Activated naive CD4-positive, alpha-beta T cell treated with anti-CD3 and anti-CD28 coated beads, Interleukin-2, amount 50 U/mL, for 72 hours (primary cell): ENCODE measurements around the gene ZMAT3. TPM values are rescaled to one million over a fixed set of nuclear protein-coding genes. Genes with fewer than 3 reads are reported as not detected.
A peak's percentile ranks its signal among the peaks of the same experiment; 100 is the strongest.
"Not testable (repeated sequence)": the region's sequence is repeated elsewhere in the genome, so short reads cannot be mapped to it uniquely, and the experiment has no call there.

Experiments used
- ATAC-seq, 2 donors: fragments of 150-1000 bp; cut with Tn5 transposase; 2 replicates each; pipeline ENCODE4 v1.10.0; 2021; ENCODE audit warnings: mild to moderate bottlenecking in 2 of 2, moderate library complexity in 2 of 2
- DNase-seq, 2 donors: peaks; one replicate each; pipeline ENCODE4 v3.0.0; 2021 to 2022; ENCODE audit warnings: low spot score in 2 of 2
- H3K27ac Mint-ChIP-seq, 2 donors: one replicate each; pipeline ENCODE4 v1.8.0; 2022; ENCODE audit warnings: mild to moderate bottlenecking in 2 of 2, mixed read lengths in 2 of 2
- H3K36me3 Mint-ChIP-seq, 2 donors: one replicate each; pipeline ENCODE4 v1.8.0; 2022; ENCODE audit warnings: mixed read lengths in 2 of 2
- H3K9me3 Mint-ChIP-seq, 2 donors: one replicate each; pipeline ENCODE4 v1.8.0; 2022; ENCODE audit warnings: mixed read lengths in 2 of 2
- total RNA-seq, 2 donors: library from RNA; stranded (reverse); gene quantifications; one replicate each; pipeline ENCODE4 v1.2.3, GENCODE V29; 2022

The ZMAT3 gene, protein sequence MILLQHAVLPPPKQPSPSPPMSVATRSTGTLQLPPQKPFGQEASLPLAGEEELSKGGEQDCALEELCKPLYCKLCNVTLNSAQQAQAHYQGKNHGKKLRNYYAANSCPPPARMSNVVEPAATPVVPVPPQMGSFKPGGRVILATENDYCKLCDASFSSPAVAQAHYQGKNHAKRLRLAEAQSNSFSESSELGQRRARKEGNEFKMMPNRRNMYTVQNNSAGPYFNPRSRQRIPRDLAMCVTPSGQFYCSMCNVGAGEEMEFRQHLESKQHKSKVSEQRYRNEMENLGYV
- 10 to 100 TPM; 11.1 to 83.2 TPM for total RNA-seq

DNA sequence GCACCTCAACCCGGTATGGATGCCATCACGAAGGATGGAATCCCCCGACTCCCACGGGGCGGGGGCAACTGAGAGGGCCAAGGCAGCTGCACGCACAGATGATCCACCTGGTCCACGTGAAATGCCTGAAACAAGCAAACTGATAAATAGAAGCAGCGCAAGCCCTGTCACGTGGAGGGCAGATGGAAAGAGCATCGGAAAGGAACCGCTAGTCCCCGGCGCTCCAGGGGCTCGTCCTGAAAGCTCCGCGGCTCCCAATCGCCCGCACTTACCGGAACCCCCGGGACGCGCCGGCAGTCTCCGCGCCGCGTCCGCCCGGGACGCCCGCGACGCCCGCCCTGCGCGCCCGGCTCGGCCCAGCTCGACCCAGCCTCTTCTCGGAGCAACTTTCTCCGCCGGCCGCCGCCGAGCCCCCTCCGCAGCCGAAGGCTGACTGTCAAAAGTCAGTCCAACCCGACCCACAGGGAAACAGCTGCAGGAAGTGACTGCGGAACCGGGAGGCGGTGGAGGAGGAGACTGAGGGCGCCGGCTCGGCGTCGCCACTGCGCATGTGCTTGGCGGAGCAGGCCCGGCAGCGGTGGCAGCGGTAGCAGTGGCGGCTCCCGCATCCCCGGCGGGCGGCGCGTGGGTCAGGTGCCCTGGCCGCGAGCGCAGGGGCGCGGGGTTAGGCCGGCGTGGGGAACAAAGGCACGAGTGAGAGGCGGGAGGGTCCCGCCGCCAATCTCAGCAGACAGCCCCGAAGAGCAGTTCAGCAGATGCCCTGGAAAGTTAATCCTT, at the start of gene ZMAT3:
ZMAT3 (minus strand) TSS at position 487 of the 777 bp plus-strand sequence. CDS start 4,057 bp downstream, outside the sequence.
- peak; percentile 84 to 91 for ATAC-seq
- Mint-ChIP-seq H3K36me3 (peaks cover 12 to 27% of the 10 kb centered on the region in 2 donors), H3K27ac (peak within 1 kb of the TSS; percentile 91 to 97), H3K9me3 (peaks cover 0 to 4% of the 10 kb centered on the region in 2 donors)
- DNase-seq = peak; percentile 81 to 89

DNA sequence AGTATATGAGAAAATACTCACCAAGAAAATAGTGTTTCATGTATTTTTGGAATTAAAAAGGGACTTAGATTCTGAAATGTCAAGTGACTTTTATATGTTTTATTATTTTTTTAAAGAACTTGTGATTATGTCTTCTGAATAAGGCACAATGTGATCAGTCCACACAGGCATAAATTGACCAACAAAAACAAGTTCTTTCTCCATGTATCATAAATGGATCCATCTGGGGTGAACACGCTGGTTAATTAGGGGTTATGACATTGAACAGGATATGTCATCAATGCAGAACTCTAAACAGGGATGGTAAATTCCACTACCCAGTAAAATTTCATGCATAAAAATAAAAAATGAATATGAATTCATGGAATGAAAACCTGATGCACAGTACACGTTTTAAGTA, 45.2 kb upstream of the ZMAT3 start:
- Mint-ChIP-seq H3K36me3 (peaks cover 0 to 4% of the 10 kb centered on the region in 2 donors), H3K9me3 (peaks cover 0 to 4% of the 10 kb centered on the region in 2 donors), H3K27ac (no peak overlapping the region)
- ATAC-seq (no peak), DNase-seq (no peak)

DNA sequence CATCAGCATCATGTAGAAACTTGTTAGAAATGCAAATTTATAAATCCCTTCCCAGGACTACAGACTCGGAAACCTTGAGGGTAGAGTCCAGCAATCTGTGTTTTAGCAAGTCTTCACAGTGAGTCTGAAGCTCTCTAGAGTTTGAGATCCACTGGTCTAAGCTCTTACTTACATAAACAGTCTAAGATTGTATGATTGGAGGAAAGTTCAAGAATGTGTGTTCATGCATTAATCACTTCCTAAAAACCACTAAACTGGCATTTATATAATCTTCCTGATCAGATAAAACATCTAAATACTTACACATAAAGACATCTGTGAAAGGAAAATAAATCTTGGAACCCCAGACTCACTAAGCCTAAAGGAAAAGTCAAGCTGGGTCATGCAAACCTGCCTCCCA, 43.8 kb upstream of the ZMAT3 start:
- not testable (repeated sequence) for DNase-seq, H3K36me3 Mint-ChIP-seq, ATAC-seq

DNA sequence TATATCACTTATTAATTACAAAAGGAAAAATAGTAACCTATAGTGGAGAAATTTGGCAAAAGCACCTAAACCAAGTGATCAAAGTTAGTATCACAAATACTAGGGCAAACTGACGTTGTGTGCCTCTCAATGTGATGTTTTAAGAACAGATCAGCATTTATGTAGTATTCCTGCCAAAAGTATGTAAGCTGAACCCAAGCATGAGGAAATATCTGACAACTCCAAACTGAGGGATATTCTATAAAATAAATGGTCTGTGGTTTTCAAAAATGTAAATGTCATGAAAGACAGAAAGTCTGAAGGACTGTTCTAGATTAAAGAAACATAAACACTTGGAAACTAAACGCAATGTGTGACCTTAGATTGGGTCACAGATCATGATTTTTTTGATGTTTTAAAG, 42.3 kb upstream of the ZMAT3 start:
- ATAC-seq (no peak), DNase-seq (no peak)
- Mint-ChIP-seq H3K9me3 (peaks cover 0 to 5% of the 10 kb centered on the region in 2 donors), H3K36me3 (peaks cover 0 to under 1% of the 10 kb centered on the region in 2 donors), H3K27ac (no peak overlapping the region)

More for the DNA sequence above, 43.8 kb upstream of the ZMAT3 start:
- not testable (repeated sequence) for H3K27ac Mint-ChIP-seq, H3K9me3 Mint-ChIP-seq

DNA sequence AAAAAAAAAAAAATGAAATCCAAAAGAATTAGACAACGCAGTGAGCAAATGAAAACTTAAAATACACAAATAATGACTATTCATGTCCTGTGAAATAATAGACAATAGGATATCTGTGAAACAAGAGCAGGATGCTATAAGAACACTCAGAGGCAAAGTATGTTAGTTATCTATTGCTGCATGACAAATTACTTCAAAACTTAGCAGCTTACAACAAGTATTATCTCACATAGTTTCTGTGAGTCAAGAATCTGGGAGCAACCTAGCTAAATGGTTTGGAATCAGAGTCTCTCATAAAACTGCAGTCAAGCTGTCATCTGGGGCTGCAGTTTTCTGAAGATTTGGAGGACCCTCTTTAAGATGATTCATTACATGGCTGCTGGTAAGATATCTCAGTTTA, 36.5 kb upstream of the ZMAT3 start:
- peaks cover 0 to 8% of the 10 kb centered on the region in 2 donors for H3K9me3 Mint-ChIP-seq
- no peak for DNase-seq
- no peak overlapping the region for H3K27ac Mint-ChIP-seq
- ATAC-seq = no peak
- no peaks in the 10 kb centered on the region for H3K36me3 Mint-ChIP-seq

DNA sequence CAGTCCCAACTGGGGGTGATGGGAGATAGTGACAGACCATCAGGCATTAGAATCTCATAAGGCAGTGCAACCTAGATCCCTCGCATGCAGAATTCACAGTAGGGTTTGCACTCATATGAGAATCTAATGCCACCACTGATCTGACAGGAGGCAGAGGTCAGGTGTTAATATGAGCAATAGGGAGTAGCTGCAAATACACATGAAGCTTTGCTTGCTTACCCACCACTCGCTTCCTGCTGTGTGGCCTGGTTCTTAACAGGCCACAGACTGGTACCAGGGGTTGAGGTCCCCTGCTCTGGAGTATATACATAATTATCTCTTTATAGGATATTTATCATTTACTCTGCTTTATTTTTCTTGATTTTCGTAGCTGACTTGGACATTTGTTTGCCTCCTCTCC, 36.0 kb upstream of the ZMAT3 start:
- no peak for ATAC-seq
- Mint-ChIP-seq H3K9me3 (peaks cover 0 to 8% of the 10 kb centered on the region in 2 donors), H3K27ac (no peak overlapping the region), H3K36me3 (no peaks in the 10 kb centered on the region)
- DNase-seq = no peak

DNA sequence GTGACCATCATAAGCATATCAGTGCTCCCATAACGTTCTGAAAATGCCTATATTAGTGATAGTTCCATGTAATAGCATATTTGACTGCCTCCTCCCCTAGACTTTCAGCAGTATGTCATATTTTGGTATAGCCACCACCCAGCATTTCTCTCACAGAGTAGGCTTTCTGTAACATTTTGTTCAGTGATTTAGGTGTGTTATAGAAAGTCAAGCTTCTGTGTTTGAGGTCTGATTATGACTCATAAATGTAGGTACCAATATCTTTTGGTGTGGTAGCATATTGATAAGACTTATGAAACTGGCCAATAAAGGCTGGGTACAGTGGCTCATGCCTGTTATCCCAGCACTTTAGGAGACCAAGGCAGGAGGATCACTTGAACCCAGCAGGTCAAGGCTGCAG, 34.3 kb upstream of the ZMAT3 start:
- H3K27ac Mint-ChIP-seq = no peak overlapping the region
- DNase-seq = no peak
- peaks cover 0 to 8% of the 10 kb centered on the region in 2 donors for H3K9me3 Mint-ChIP-seq
- ATAC-seq = peak; percentile 22 to 60
- no peaks in the 10 kb centered on the region for H3K36me3 Mint-ChIP-seq

DNA sequence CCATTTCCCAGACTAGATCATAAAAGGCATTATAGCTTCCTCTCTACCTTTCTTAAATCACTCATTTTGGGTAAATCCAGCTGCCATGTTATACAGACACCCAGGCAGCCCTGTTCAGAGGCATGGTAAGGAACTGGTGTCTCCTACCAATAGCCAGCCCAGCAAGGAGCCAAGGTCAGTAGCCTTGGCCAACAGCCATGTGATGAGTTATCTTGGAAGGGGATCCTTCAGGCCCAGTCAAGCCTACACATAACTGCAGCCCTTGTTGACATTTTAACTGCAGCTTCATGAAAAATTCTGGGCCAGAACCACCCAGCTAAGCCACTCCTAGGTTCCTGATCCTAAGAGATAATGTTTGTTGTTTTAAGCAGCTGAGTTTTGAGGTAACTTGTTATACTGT, 29.0 kb upstream of the ZMAT3 start:
- ATAC-seq (no peak), DNase-seq (no peak)
- H3K36me3 Mint-ChIP-seq = no peaks in the 10 kb centered on the region
- H3K27ac Mint-ChIP-seq = no peak overlapping the region
- no peaks in the 10 kb centered on the region for H3K9me3 Mint-ChIP-seq

DNA sequence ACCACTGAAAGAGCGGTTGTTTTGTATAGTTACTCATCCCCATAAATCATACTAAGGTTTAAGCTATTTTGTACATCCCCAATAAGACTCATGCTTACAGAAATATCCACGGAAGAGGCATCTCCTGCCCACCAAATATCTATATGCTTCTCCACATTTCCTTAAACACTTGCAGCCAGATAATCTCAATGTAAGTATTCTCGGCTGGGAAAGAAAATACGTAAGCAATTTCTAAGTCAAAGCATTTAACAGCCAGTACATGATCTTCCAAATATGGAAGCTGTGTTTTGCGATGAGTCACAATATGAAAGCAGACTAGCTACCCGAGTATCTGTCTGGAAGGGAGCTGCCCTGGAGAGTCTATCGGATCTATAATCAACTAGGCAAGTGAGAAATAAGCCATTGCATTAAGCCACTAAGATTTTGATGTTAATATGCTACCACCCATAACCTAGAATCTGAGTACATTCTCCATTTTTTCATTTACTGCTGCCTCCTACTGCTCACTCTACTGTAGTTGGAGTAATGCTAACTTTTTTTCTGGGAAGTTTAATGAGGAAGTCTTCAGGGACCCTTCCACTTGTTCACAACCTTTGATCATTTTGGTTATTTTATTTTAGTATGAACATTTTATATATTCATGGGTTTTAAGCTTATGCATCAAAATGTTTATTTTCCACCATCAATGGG, 26.9 kb upstream of the ZMAT3 start:
- H3K36me3 Mint-ChIP-seq = no peaks in the 10 kb centered on the region
- H3K27ac Mint-ChIP-seq = no peak overlapping the region
- no peaks in the 10 kb centered on the region for H3K9me3 Mint-ChIP-seq
- DNase-seq (no peak), ATAC-seq (no peak)

DNA sequence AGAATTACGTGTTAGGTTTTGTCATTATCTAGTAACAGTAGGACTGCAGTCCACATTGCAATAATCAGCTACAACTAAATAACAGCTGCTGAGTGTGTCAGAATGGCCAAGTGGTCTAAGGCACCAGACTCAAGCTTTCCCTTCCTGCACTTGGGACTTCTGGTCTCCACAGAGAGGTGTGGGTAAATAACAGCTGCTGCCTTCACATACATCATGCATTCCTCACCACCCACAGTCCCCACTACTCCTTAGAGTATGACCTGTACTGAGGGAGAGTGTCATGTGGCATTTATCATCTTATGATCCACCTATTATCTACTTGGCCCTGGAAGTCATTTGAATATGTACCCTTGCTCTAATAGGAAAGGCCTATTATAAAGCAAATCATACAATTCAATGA, 22.2 kb upstream of the ZMAT3 start:
- ATAC-seq (no peak), DNase-seq (no peak)
- Mint-ChIP-seq H3K27ac (no peak overlapping the region), H3K36me3 (no peaks in the 10 kb centered on the region), H3K9me3 (peaks cover 0 to 3% of the 10 kb centered on the region in 2 donors)

DNA sequence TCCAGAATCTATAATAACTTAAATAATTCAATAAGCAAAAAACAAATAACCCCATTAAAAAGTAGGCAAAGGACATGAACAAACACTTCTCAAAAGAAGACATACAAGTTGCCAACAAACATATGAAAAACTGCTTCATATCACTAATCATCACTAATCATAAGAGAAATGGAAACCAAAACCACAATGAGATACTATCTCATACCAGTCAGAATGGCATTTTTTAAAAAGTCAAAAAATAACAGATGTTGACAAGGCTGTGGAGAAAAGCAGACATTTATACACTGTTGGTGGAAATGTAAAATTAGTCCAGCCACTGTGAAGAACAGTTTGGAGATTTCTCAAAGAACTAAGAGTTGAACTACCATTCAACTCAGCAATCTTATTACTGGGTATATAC, 19.5 kb upstream of the ZMAT3 start:
- Mint-ChIP-seq H3K36me3 (no peaks in the 10 kb centered on the region), H3K9me3 (peaks cover 0 to 3% of the 10 kb centered on the region in 2 donors), H3K27ac (no peak overlapping the region)
- ATAC-seq (peak in 1 of 2 donors; percentile 57), DNase-seq (no peak)

DNA sequence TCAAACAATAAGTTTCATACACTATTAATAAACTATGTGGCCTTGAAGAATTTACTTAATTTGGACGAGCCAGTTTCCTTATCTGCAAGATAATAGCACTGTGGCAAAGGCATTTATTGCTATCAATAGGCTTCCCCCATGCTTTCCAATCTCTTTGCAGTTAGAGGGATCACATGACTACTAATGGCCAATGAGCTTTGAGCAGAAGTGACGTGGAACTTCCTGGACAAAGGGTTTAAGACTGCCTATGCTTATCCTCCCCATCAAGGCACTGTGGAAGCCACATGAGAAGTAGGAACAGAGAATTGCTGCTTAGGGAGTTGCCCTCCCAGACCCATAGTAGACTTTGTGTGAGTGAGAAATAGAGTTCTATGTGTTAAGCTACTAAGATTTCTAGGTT, 16.7 kb upstream of the ZMAT3 start:
- Mint-ChIP-seq H3K9me3 (peaks cover 0 to 3% of the 10 kb centered on the region in 2 donors), H3K36me3 (no peaks in the 10 kb centered on the region), H3K27ac (no peak overlapping the region)
- ATAC-seq (peak in 1 of 2 donors; percentile 36), DNase-seq (no peak)

DNA sequence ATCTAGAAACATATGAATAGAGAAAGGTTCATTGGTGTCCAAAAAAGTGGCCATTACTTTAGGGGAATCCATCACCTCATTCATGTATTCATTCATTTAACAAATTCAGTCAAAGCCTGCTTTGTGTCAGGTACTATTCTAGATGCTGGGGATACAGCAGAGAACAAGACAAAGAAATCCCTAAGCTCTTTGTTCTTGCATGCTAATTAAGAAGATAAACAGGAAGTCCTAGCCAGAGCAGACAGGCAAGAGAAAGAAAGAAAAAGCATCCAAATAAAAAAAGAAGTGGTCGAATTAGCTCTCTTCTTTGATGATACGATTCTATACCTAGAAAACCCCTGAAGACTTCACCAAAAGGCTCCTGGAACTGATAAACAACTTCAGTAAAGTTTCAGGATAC, 12.4 kb upstream of the ZMAT3 start:
- DNase-seq = no peak
- no peaks in the 10 kb centered on the region for H3K9me3 Mint-ChIP-seq
- peak overlapping the region in 1 of 2 donors; percentile 18 for H3K27ac Mint-ChIP-seq
- ATAC-seq = no peak
- no peaks in the 10 kb centered on the region for H3K36me3 Mint-ChIP-seq

DNA sequence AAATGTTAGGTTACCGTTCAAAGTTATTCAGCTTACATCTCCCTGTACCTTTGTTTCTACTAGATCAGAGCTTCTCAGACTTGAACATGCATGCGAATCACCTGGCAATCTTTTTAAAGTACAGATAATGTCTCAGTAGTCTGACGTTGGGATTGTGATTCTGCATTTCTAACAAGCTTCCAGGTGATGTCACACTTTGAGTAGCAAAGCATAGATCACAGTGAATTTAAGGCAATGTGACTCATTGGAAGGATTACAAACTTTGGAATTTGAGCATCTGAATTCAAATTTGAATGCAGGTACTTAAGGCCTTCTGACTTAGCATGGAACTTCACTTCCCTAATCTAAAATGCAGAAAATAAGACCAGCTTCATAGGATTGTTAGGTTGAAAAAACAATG, 10.8 kb upstream of the ZMAT3 start:
- Mint-ChIP-seq H3K36me3 (no peaks in the 10 kb centered on the region), H3K27ac (no peak overlapping the region), H3K9me3 (no peaks in the 10 kb centered on the region)
- ATAC-seq (no peak), DNase-seq (no peak)

DNA sequence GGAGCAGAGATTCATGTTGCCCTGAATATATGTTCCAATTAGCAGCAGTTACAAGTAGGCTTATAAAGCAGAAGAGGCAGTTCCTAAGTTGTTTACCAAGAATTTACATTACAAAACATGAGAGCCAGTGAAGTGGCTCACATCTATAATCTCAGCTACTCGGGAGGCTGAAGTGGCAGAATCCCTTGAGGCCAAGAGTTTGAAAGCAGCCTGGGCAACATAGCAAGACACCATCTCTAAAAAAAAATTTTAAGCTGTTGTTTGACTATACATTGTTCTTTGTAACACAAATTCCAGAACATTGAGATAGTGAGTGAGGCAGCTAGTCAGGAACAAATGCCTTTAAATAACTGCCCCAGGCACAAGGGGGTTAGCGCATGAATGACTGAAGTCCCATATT, 10.3 kb upstream of the ZMAT3 start:
- Mint-ChIP-seq H3K9me3 (no peaks in the 10 kb centered on the region), H3K36me3 (no peaks in the 10 kb centered on the region)
- no peak for ATAC-seq

DNA sequence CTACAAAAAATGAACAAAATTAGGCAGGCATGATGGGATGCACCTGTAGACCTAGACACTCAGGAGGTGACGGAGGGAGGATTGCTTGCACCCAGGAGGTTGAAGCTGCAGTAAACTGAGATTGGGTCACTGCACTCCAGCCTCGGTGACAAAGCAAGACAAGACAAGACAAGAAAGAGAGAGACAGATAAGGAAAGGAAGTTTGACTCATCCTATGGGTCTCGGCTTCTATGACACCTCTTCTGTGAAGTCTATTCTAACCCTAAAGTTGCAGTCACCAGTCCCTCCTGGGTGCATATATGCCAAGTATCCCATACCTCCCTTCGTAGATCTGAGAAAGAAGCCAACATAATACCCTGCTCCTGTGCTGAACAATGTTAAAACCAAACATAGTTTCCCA, 7.9 kb upstream of the ZMAT3 start:
- DNase-seq (no peak), ATAC-seq (peak; percentile 61 to 76)
- Mint-ChIP-seq H3K36me3 (no peaks in the 10 kb centered on the region), H3K27ac (no peak overlapping the region), H3K9me3 (no peaks in the 10 kb centered on the region)

More for the DNA sequence above, 10.3 kb upstream of the ZMAT3 start:
- no peak for DNase-seq
- no peak overlapping the region for H3K27ac Mint-ChIP-seq
